HL-60 (cell line): ENCODE results near the gene FREM2.

ENCODE experiments used
- DNase-seq, 2 experiments: peaks; one replicate each; pipeline ENCODE4 v3.0.0-alpha.2; 2010 to 2020; ENCODE audit warnings: low read depth in 1 of 2, low spot score in 1 of 2
- H3K27ac ChIP-seq: fragments of 250-450 bp; sonication (Bioruptor Pico); replicated peaks from 2 replicates; pipeline ENCODE4 v1.5.1; 2020; ENCODE audit warnings: mild to moderate bottlenecking, moderate library complexity
- H3K27me3 ChIP-seq: fragments of 250-450 bp; sonication (Bioruptor Pico); 2 replicates; pipeline ENCODE4 v1.5.1; 2021; ENCODE audit warnings: mild to moderate bottlenecking, moderate library complexity; ENCODE audit not compliant: insufficient read depth, poor library complexity, severe bottlenecking
- H3K4me3 ChIP-seq: replicated peaks from 2 replicates; pipeline ENCODE4 v1.5.1; 2011; ENCODE audit warnings: mild to moderate bottlenecking, control low read depth, low read length; ENCODE audit not compliant: insufficient read depth
- GABPA ChIP-seq: IDR thresholded peaks from 2 replicates; pipeline ENCODE4 v1.6.1; 2012; ENCODE audit warnings: low read depth
- POLR2AphosphoS5 ChIP-seq: IDR thresholded peaks from 2 replicates; pipeline ENCODE4 v1.6.1; 2012; ENCODE audit warnings: low read depth
- SPI1 ChIP-seq: IDR thresholded peaks from 2 replicates; pipeline ENCODE4 v1.6.1; 2012; ENCODE audit warnings: low read depth, mild to moderate bottlenecking, borderline replicate concordance
- TF ChIP-seq, protein P1 (sequence below): IDR thresholded peaks from 2 replicates; pipeline ENCODE4 v1.6.1; 2012; ENCODE audit warnings: low read depth; ENCODE audit not compliant: insufficient replicate concordance
- TF ChIP-seq, protein P2 (sequence below): IDR thresholded peaks from one replicate; pipeline ENCODE4 v1.5.1; 2011; ENCODE audit warnings: low read length, control low read depth, inconsistent platforms; ENCODE audit not compliant: insufficient read depth

The FREM2 gene

DNA sequence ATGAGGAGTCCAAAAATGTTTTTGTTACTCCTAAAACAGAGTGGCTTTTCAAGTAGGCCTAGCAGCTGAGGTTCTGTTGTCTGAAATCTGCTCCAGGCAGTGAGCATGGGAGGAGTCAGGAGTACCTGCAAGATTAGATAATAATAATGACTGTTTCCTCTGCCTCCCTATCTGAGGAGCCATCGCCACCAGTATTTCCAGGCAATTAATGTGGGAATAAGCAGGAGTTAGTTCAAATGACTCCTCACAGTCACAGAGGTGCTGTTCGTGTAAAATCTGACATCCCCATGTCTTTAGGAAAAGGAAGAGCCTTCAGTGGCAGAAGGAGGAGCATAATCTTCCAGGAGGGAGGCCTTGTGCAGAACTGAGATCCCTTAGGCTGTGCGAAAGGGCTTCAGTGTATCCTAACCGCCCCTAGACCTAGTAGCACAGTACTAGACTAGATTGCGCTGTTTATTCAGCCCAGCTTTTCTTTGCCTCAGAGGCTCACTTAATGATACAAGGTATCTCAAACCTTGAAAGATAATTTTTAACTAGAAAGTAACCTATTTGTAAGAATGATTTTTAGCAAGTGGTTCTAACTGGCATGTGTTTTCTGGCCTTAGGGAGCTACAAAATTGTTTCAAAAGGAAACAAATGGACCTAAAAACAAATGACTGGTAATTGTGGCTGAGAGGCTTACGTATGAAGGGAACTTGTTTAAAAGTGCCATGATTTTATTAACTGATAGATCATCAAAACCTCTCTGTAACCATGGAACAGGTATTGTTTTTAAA lies 49.0 kb downstream of the FREM2 start:
- TF ChIP-seq, protein P1, sequence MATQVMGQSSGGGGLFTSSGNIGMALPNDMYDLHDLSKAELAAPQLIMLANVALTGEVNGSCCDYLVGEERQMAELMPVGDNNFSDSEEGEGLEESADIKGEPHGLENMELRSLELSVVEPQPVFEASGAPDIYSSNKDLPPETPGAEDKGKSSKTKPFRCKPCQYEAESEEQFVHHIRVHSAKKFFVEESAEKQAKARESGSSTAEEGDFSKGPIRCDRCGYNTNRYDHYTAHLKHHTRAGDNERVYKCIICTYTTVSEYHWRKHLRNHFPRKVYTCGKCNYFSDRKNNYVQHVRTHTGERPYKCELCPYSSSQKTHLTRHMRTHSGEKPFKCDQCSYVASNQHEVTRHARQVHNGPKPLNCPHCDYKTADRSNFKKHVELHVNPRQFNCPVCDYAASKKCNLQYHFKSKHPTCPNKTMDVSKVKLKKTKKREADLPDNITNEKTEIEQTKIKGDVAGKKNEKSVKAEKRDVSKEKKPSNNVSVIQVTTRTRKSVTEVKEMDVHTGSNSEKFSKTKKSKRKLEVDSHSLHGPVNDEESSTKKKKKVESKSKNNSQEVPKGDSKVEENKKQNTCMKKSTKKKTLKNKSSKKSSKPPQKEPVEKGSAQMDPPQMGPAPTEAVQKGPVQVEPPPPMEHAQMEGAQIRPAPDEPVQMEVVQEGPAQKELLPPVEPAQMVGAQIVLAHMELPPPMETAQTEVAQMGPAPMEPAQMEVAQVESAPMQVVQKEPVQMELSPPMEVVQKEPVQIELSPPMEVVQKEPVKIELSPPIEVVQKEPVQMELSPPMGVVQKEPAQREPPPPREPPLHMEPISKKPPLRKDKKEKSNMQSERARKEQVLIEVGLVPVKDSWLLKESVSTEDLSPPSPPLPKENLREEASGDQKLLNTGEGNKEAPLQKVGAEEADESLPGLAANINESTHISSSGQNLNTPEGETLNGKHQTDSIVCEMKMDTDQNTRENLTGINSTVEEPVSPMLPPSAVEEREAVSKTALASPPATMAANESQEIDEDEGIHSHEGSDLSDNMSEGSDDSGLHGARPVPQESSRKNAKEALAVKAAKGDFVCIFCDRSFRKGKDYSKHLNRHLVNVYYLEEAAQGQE: no peak
- TF ChIP-seq SPI1: no peak
- TF ChIP-seq POLR2AphosphoS5: no peak
- TF ChIP-seq, protein P2, sequence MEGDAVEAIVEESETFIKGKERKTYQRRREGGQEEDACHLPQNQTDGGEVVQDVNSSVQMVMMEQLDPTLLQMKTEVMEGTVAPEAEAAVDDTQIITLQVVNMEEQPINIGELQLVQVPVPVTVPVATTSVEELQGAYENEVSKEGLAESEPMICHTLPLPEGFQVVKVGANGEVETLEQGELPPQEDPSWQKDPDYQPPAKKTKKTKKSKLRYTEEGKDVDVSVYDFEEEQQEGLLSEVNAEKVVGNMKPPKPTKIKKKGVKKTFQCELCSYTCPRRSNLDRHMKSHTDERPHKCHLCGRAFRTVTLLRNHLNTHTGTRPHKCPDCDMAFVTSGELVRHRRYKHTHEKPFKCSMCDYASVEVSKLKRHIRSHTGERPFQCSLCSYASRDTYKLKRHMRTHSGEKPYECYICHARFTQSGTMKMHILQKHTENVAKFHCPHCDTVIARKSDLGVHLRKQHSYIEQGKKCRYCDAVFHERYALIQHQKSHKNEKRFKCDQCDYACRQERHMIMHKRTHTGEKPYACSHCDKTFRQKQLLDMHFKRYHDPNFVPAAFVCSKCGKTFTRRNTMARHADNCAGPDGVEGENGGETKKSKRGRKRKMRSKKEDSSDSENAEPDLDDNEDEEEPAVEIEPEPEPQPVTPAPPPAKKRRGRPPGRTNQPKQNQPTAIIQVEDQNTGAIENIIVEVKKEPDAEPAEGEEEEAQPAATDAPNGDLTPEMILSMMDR: no peak
- TF ChIP-seq GABPA: no peak
- no peak overlapping the region for H3K4me3 ChIP-seq
- no peak for DNase-seq
- no peak overlapping the region for H3K27ac ChIP-seq
- H3K27me3 ChIP-seq: no peaks in the 10 kb centered on the region

- no peak overlapping the region for H3K4me3 ChIP-seq
- H3K27ac ChIP-seq: no peak overlapping the region
- H3K27me3 ChIP-seq: no peaks in the 10 kb centered on the region
- DNase-seq: no peak
- TF ChIP-seq POLR2AphosphoS5 (no peak), GABPA (no peak)
- TF ChIP-seq, protein P1: no peak
- TF ChIP-seq, protein P2: no peak
Measured at GRCh38 chr13:38743466-38743865, 56.6 kb downstream of the FREM2 start.

DNA sequence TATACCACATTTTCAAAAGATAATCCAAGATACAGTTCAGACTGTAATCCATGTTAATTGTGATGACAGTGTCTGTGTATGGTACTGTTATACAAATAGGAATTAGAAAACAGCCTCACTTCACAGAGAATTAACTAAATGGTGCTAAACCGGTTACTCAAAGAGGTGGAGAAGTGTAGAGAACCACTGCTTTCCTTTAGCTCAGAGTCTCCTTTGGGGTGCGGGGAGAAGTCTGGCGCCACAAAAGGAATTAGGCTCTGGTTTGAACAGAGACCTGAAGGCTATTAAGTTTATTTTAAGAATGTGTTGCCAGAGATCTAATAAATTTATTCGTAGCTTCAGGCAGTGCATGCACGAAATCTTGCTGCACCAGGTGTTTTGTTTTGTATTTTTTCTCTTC lies 65.8 kb downstream of the FREM2 start:
- DNase-seq: no peak
- H3K27me3 ChIP-seq: peaks cover 2% of the 10 kb centered on the region
- TF ChIP-seq GABPA (no peak), POLR2AphosphoS5 (no peak), SPI1 (no peak)
- TF ChIP-seq, protein P2: no peak
- TF ChIP-seq, protein P1: no peak
- no peak overlapping the region for H3K27ac ChIP-seq
- no peak overlapping the region for H3K4me3 ChIP-seq
